ENCODE results near the gene MARF1.

GRCh38 chr16:15606518-15607220 lies 36.3 kb downstream of the MARF1 start:
- no peak for TF ChIP-seq BRF2 (IDR thresholded peaks at IDR 0.05; ENCODE audit: borderline replicate concordance, insufficient read depth, insufficient read length)
- TF ChIP-seq CTCF (IDR thresholded peaks at IDR 0.05 in 2 of 3, conservative IDR thresholded peaks at IDR 0.05 in 1 of 3; ENCODE audit: insufficient read depth in 2 of 3, low read depth in 1 of 3, low read length in 3 of 3), result no peak
- TF ChIP-seq UBTF (IDR thresholded peaks at IDR 0.05; ENCODE audit: borderline replicate concordance in 1 of 2, low read depth in 2 of 2, low read length in 2 of 2), result no peak
- no peak for TF ChIP-seq ZNF431 (CRISPR knock-in tag; IDR thresholded peaks at IDR 0.05)
- TF ChIP-seq SMAD1 (IDR thresholded peaks at IDR 0.05; ENCODE audit: low read depth, low read length, partially characterized antibody), result no peak
- no peak for TF ChIP-seq ZBTB33 (CRISPR knock-in tag; IDR thresholded peaks at IDR 0.05)
- TF ChIP-seq YY1 (IDR thresholded peaks at IDR 0.05; ENCODE audit: borderline replicate concordance in 1 of 3, control insufficient read depth in 1 of 3, extremely low read depth in 1 of 3, insufficient read depth in 3 of 3, insufficient read length in 1 of 3, insufficient replicate concordance in 2 of 3, low read depth in 1 of 3, low read length in 2 of 3), result no peak
- TF ChIP-seq ZEB2 (IDR thresholded peaks at IDR 0.05), result no peak
- no peak for TF ChIP-seq GABPA (tag; conservative IDR thresholded peaks at IDR 0.05; ENCODE audit: low read depth)
- TF ChIP-seq CEBPG (CRISPR knock-in tag; IDR thresholded peaks at IDR 0.05), result no peak
- no peak for TF ChIP-seq CEBPG (tag; conservative IDR thresholded peaks at IDR 0.05 in 1 of 2, IDR thresholded peaks at IDR 0.05 in 1 of 2)
- TF ChIP-seq SP2 (IDR thresholded peaks at IDR 0.05; ENCODE audit: extremely low read depth, low read depth, low read length, poor library complexity, severe bottlenecking), result no peak
- TF ChIP-seq SMARCB1 (IDR thresholded peaks at IDR 0.05; ENCODE audit: insufficient read length, low read depth), result no peak
